GM18505 (cell line): ENCODE data around the gene MED13L.

ENCODE experiments used
- ATAC-seq: cut with Tn5 transposase; IDR thresholded peaks from one replicate; pipeline ENCODE4 v1.9.1; 2021; ENCODE audit not compliant: unreplicated experiment
- POLR2A ChIP-seq: IDR thresholded peaks from 4 replicates; pipeline ENCODE4 v1.6.1; 2011; ENCODE audit warnings: borderline replicate concordance; ENCODE audit not compliant: insufficient read depth, insufficient read length; ENCODE audit errors: extremely low read depth

Gene MED13L

GRCh38 chr12:116159593-116160200 lies 117.8 kb downstream of the MED13L start:
- TF ChIP-seq POLR2A: no peak
- no peak for ATAC-seq

GRCh38 chr12:116159175-116159574 lies 118.3 kb downstream of the MED13L start:
- no peak for TF ChIP-seq POLR2A
- no peak for ATAC-seq

DNA sequence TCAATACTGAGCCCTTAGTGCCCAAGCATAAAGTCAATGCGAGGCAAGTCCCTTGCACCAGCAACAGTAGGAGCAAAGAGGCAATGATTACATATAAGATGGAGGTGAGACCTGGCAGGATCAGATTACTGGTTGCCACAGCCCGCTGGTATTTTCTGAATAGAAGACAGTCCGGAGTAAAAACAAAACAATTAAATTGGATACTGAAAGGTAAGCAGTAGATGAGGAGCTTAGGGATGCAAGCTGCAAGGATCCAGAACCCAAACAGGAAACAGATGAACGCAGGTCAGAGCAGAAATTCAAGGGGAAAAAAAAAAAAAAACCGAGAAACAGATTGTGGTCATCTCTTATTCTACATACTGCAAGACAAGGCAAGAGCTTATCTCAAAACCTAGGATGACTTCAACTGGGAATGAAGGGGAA lies 119.6 kb downstream of the MED13L start:
- ATAC-seq: no peak

DNA sequence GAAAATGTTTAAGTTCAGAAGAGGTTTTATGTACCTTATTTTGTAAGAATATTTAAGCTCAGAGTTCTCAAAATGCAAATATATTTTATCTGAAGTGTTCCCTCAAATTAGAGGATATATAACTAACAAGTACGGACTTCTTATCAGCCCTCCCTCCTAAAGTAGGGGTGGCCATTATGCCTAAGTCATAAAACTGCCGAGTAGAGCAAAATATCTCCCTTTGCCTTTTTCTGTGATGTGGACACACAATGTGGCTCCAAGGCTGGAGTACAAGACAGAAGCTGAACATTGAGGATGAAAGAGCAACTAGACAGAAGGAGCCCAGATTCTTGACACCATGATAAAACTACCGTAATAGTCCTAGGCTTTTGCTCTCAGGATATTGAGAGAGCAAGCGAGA lies 120.9 kb downstream of the MED13L start:
- ATAC-seq: no peak
- TF ChIP-seq POLR2A: no peak

More for the DNA sequence above, 119.6 kb downstream of the MED13L start:
- TF ChIP-seq POLR2A: no peak

- ATAC-seq: no peak
- no peak for TF ChIP-seq POLR2A
Observed at GRCh38 chr12:116155383-116155782, 122.1 kb downstream of the MED13L start.

DNA sequence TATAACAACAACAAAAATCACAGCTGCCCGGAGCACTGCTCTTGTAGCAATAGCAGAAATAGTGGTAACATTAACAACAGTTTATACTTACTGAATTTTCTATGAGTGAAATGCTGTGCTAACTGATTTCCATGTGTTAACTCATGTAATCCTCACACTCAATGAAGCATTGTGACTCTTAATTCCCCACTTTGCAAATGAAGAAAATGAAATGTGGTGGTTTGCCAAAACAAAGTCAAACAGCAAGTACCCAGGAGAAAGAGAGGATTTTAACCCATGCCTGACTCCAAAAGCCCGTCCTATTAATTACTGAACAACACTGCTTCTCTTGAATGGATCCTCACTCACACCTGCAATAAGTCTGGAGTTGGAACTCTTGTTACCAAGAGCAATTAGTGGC lies 123.5 kb downstream of the MED13L start:
- ATAC-seq: no peak
- TF ChIP-seq POLR2A: no peak

- no peak for ATAC-seq
- no peak for TF ChIP-seq POLR2A
Observed at GRCh38 chr12:116153113-116153512, 124.4 kb downstream of the MED13L start.

DNA sequence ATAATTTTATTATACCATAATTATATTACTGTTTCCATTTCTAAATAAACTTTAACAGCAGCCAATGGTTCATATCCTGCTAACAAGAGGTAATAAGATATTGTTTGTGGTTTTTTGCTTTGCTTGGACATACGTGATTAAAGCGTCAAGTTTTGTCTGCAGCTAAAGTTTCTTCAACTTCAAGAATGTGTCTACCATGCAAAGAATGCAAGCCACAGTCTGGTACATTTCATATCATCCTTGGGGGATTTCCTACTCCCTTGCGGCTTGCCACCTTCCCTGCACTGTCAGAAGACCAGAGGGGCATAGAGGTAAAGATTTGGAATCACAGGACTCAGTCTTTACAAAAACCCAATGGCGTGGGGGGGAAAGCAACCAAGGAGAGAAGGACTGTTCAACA lies 125.2 kb downstream of the MED13L start:
- ATAC-seq: no peak
- TF ChIP-seq POLR2A: no peak

DNA sequence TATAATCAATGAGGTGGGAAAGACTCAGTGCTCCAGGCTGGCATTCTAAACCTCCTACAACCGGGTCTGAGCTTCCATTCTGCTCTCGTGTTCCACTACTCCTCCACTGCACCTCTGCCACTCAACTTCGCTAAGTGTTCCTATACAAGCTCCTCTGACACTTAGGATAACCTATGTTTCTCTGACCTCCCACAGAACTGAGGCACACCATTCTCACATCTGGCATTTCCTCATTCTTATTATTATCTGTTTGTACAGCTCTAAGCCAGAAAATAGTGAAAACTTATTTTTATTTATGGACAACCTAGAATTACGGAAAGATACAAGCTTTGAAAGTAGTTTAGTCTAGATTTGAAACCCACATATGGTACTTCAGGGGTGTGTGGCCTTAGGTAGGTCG lies 127.0 kb downstream of the MED13L start:
- TF ChIP-seq POLR2A: no peak
- no peak for ATAC-seq

DNA sequence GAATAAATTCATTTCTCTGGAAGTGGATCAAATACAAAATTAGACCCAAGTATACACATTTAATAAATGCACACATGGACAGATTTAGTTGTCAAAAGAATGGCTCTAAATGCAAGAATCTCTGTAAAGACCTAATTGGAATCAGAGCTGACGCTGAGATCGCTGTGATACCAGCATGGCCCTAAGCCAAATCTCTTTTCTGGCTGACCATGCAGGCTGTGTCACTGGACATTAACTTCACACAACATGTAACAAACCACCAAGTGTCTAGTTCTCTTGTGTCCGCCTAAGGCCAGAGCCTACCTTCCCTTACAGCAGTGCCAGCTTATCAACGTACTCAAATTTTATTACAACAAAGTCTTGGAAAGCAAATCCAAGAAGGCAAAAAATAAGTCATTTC lies 127.5 kb downstream of the MED13L start:
- no peak for TF ChIP-seq POLR2A
- ATAC-seq: no peak

DNA sequence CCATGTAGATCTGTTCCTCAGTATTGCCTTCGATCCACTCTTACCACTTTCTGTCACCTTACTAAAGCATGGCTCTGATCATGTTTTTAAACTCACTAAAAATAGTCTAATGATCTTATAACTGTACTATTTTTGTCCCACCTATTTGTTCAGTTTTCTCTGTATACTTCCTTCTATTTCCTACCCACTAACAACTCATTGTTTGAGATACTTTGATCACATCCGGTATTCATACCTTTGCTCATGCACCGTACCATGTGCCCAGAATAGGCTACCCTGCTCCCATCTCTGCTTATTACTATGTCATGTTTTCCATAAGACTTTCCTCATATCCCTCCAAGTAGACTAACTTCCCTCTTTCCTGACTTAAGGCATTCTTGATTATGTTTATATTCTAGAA lies 128.6 kb downstream of the MED13L start:
- ATAC-seq: no peak
- no peak for TF ChIP-seq POLR2A

- no peak for ATAC-seq
- TF ChIP-seq POLR2A: no peak
Observed at GRCh38 chr12:116146386-116146785, 131.1 kb downstream of the MED13L start.

DNA sequence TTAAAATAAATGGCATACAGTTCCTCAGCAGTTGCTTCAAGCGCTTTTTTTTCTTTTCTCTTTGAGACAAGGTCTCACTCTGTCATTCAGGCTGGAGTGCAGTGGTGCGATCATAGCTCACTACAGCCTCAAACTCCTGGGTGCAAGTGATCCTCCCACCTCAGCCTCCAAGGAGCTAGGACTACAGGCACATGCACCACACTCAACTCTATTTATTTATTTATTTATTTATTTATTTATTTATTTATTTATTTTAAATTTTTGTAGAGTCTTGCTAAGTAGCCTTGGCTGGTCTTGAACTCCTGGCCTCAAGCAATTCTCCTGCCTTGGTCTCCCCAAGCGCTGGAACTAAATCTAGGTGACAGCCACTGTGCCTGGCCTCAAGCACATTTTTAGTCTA lies 132.0 kb downstream of the MED13L start:
- ATAC-seq: no peak
- TF ChIP-seq POLR2A: no peak

DNA sequence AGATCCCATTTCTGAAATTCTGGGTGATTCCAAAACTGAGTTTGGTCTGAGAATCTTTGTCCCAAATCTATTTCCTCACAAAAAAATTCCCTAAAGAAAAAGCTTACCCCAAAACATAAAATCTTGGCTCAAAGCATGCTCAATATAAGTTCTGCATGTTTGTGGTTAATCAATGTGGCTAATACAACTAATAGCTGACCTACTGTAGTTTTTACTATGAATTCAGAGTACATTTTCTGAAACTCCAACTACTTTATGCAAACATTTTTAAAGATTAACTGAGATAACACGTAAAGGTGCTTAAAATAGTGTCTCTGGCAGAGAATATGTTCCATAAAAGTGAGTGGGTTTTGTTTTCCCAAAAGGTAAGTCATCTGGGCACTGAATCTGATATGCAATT lies 133.1 kb downstream of the MED13L start:
- no peak for TF ChIP-seq POLR2A
- ATAC-seq: no peak

- no peak for TF ChIP-seq POLR2A
- ATAC-seq: no peak
Observed at GRCh38 chr12:116143909-116144308, 133.6 kb downstream of the MED13L start.
